ENCODE results near the gene CTRB2. TPM values are rescaled to one million over a fixed set of nuclear protein-coding genes. Genes with fewer than 3 reads are reported as not detected.

The CTRB2 gene
- total RNA-seq, 4 donors from 2014 or later = not detected

- intact Hi-C loops (cut with DNase I; ENCODE audit: low total_unique reads) = no loop called here
- peaks cover 26% of the 10 kb centered on the region for H3K27me3 ChIP-seq
- no peak overlapping the region for H3K27ac ChIP-seq
- H3K9me3 ChIP-seq = no peaks in the 10 kb centered on the region
- 67 to 70% methylated on average over 2 to 14 of the region's 14 CpGs for WGBS, 2 donors (ENCODE audit: low coverage in 1 of 2)
- TF ChIP-seq EP300 (IDR thresholded peaks at IDR 0.05; ENCODE audit: low read depth) (no peak), CTCF (IDR thresholded peaks at IDR 0.05) (no peak), POLR2A (IDR thresholded peaks at IDR 0.05) (no peak), POLR2AphosphoS5 (IDR thresholded peaks at IDR 0.05) (no peak)
- no peaks in the 10 kb centered on the region for H3K36me3 ChIP-seq
- no peak overlapping the region for H3K4me3 ChIP-seq
- no peak for DNase-seq
- peaks cover 0 to 13% (median 3%) of the 10 kb centered on the region in 4 donors for H3K4me1 ChIP-seq
- in situ Hi-C loops (cut with MboI; ENCODE audit: low pct_ligation_motif_present in 1 of 4, low pct_unique_long_range_greater_than_20kb in 1 of 4, low sequenced_read_pairs in 3 of 4) = loop anchor here in 2 of 4 donors (25.0 kb wide), 1 partner anchor 565 kb away; no protein-coding TSS in a partner anchor
Observed at GRCh38 chr16:75197522-75198134, 9.3 kb downstream of the CTRB2 start.

GRCh38 chr16:75196836-75197235, 10.1 kb downstream of the CTRB2 start:
- Histone ChIP-seq H3K27ac (no peak overlapping the region), H3K4me3 (no peak overlapping the region), H3K9me3 (no peaks in the 10 kb centered on the region), H3K36me3 (no peaks in the 10 kb centered on the region), H3K4me1 (peaks cover 0 to 13% (median 3%) of the 10 kb centered on the region in 4 donors), H3K27me3 (peaks cover 26% of the 10 kb centered on the region)
- intact Hi-C loops (cut with DNase I; ENCODE audit: low total_unique reads) (no loop called here), in situ Hi-C loops (cut with MboI; ENCODE audit: low pct_ligation_motif_present in 1 of 4, low pct_unique_long_range_greater_than_20kb in 1 of 4, low sequenced_read_pairs in 3 of 4) (loop anchor here in 2 of 4 donors (25.0 kb wide), 1 partner anchor 565 kb away; no protein-coding TSS in a partner anchor)
- TF ChIP-seq EP300 (IDR thresholded peaks at IDR 0.05; ENCODE audit: low read depth) (no peak), POLR2A (IDR thresholded peaks at IDR 0.05) (no peak), CTCF (IDR thresholded peaks at IDR 0.05) (no peak), POLR2AphosphoS5 (IDR thresholded peaks at IDR 0.05) (no peak)
- 71% methylated on average over 9 of the region's 9 CpGs; no CpG with 5 or more reads in 1 of the 2 donors for WGBS, 2 donors (ENCODE audit: low coverage in 1 of 2)
- DNase-seq = no peak

- H3K4me3 ChIP-seq = no peak overlapping the region
- DNase-seq = no peak
- H3K27ac ChIP-seq = no peak overlapping the region
- intact Hi-C loops (cut with DNase I; ENCODE audit: low total_unique reads) = no loop called here
- TF ChIP-seq POLR2A (IDR thresholded peaks at IDR 0.05) (no peak), EP300 (IDR thresholded peaks at IDR 0.05; ENCODE audit: low read depth) (no peak), CTCF (IDR thresholded peaks at IDR 0.05) (no peak), POLR2AphosphoS5 (IDR thresholded peaks at IDR 0.05) (no peak)
- H3K9me3 ChIP-seq = no peaks in the 10 kb centered on the region
- H3K4me1 ChIP-seq = peaks cover 0 to 11% (median 3%) of the 10 kb centered on the region in 4 donors
- WGBS, 2 donors (ENCODE audit: low coverage in 1 of 2) = 71 to 82% methylated on average over 8 to 24 of the region's 24 CpGs
- peaks cover 26% of the 10 kb centered on the region for H3K27me3 ChIP-seq
- no peaks in the 10 kb centered on the region for H3K36me3 ChIP-seq
- in situ Hi-C loops (cut with MboI; ENCODE audit: low pct_ligation_motif_present in 1 of 4, low pct_unique_long_range_greater_than_20kb in 1 of 4, low sequenced_read_pairs in 3 of 4) = loop anchor here in 2 of 4 donors (25.0 kb wide), 1 partner anchor 566 kb away; no protein-coding TSS in a partner anchor
Observed at GRCh38 chr16:75195811-75196790, 10.9 kb downstream of the CTRB2 start.

All from transverse colon (tissue), 4 donors.